ENCODE results near the gene CABCOCO1.
"Not testable (repeated sequence)": the region's sequence is repeated elsewhere in the genome, so short reads cannot be mapped to it uniquely, and the experiment has no call there.

The CABCOCO1 gene

GRCh38 chr10:61719906-61720305 is 57.2 kb downstream of the CABCOCO1 start:
- no peak for DNase-seq

GRCh38 chr10:61721431-61721830 is 58.7 kb downstream of the CABCOCO1 start:
- DNase-seq = no peak

- DNase-seq = not testable (repeated sequence)
Observed at GRCh38 chr10:61725221-61725620, 62.5 kb downstream of the CABCOCO1 start.

DNA sequence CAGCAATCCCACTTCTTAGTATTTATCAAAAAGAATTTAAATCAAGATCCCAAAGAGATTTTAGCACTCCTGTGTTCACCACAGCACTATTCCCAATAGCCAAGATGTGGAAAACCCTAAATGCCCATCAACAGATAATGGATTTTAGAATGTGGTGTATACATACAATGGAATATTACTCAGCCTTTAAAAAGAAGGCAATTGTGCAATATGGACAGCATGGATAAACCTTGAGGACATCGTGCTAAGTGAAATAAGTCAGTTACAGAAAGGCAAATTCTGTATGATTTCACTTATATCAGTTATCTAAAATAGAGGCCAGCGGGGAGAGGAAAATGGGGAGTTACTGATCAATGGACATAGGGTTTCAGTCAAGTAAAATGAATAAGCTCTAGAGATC is 66.9 kb downstream of the CABCOCO1 start:
- no peak for DNase-seq

DNA sequence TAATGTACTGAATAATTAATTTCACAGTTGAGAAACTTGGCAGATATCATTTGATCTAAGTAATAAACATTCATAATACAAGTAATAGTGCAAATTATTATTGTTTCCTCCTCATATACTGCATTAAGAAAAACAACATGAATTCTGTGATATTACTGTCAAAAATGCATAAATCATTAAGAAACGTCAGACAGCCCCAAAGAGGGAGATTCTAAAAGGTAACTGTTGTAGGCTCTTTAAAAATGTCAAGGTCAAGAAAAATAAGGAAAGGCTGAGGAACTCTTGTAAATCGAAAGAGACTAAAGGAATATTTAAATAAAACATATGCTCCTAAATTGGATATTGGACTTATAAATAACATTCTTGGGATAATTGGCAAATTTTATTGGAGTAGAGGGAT is 67.9 kb downstream of the CABCOCO1 start:
- no peak for DNase-seq

DNA sequence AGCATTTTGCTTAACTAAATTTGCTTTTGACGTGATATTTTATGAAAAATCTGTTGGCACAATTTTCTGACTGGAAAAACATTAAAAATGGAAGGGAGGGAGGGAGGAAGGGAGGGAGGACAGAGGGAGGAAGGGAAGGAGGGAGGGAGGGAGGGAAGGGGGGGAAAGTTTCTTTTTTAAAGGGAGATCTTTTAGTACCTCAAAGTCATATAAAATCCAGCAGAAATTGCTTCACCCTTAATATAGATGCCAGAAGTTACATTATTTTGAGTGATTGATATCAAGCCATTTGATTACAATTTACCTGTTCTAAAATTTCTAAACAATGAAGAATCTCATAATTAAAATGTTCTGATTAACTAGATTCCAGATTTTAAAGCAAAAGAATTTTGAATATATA is 68.9 kb downstream of the CABCOCO1 start:
- no peak for DNase-seq

DNA sequence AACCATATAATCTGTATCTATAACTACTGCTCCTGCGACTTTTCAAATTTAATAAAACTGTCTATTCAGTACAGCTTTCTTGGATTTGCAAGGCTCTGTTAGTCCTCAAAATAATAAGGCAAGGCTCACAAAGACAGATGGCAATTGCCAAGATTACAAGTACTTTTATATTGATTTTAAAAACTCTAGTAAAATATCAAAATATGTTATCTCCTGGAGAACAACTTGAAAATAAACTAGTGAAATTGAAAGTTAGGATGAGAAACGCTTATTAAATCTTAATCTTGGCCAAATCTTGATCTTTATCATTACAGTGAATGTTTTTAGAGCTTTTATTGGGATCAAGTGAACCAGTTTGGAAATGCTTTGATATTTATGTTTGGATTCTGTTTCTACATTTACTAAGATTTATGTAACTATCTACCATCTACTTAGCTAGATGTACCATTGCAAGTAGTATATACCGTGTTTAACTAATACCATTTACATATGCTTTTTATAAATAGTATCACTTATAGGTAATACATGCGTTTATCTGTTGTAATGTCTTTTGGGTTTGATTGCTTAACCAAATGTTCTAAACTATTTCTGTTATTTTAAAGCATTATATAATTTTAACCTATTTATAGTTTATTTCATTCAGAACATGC is 70.0 kb downstream of the CABCOCO1 start:
- DNase-seq = no peak

DNA sequence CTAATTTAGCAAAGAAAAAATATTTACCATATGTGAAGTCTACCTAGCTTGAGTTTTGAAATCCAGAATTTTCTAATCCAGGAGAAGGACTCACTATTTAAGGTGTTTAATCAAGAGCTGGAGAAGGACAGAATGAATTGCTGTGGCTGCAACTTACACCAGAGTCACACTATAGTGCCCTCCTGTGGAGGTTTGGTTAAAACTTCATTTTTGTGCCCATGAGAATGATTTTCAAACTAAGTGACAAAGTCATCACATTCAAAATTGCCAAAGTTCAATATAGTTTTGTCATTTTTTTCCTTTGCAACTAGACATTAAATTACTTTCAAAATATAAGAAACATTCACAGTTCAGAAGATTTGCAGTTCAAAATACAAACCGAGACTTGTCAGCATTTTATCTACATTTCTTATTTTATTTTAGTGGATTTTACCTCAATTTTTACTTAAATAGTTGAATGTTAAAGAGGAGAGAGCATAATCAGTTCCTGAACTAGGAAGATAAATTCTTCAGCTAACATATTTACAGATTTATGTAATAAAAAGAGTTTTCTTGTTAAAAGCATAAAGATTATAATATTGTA is 70.7 kb downstream of the CABCOCO1 start:
- DNase-seq = no peak

DNA sequence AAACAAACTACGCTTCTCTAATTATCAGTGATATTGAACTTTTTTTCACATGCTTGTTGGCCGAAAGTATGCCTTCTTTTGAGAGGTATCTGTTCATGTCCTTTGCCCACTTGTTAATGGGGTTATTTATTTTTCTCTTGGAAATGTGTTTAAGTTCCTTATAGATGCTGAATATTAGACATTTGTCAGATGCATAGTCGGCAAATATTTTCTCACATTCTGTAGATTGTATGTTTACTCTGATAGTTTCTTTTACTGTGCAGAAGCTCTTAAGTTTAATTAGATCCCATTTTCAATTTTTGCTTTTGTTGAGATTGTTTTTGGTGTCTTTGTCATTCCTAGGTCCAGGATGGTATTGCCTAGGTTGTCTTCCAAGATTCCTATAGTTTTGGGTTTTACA is 73.2 kb downstream of the CABCOCO1 start:
- no peak for DNase-seq

DNA sequence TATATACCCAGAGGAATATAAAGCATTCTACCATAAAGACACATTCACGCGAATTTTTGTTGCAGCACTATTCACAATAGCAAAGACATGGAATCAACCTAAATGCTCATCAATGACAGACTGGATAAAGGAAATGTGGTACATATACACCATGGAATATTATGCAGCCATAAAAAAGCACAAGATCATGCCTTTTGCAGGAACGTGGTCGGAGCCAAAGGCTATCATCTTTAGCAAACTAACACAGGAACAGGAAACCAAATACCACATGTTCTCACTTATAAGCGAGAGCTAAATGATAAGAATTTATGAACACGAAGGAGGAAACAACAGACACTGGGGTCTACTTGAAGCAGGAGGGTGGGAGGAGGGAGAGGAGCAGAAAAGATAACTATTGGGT is 74.7 kb downstream of the CABCOCO1 start:
- not testable (repeated sequence) for DNase-seq

DNA sequence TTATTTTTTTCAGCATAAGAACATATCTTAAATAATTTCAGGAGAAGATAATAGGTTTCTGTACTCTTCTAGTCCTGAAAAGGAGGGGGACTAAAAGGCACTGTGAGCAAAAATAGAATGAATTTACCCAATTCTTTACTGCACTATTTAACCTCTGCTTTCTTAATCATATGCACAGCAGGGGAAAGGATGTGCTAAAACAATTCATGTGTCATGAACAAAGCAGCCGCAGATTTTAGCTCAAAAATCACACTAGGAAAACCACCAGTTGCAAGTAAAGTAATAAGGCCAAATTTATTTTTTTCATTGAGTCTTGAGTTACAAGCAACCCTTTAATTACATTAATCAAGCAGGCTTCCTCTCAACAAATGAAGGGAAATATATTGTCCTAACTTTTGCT is 80.1 kb downstream of the CABCOCO1 start:
- no peak for DNase-seq

GRCh38 chr10:61744469-61744868 is 81.7 kb downstream of the CABCOCO1 start:
- no peak for DNase-seq

DNA sequence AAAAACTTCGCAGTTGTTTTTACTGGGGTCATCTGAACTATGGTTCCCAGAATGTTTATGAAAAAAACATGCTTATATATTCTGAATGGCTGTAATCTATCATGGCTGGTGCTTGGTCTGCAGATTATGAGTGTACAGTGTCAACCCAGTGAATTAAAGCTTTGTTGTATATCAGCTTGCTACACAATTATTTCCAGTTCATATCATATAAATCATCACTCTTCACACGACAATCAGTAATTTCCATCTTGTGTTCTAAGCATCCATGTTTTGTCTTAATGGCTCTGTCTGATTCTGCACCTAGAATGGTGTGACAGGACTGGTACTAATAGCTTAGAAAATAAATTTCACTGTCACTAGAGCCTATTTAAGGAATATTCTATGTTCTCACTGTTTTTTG is 83.6 kb downstream of the CABCOCO1 start:
- DNase-seq = no peak

DNA sequence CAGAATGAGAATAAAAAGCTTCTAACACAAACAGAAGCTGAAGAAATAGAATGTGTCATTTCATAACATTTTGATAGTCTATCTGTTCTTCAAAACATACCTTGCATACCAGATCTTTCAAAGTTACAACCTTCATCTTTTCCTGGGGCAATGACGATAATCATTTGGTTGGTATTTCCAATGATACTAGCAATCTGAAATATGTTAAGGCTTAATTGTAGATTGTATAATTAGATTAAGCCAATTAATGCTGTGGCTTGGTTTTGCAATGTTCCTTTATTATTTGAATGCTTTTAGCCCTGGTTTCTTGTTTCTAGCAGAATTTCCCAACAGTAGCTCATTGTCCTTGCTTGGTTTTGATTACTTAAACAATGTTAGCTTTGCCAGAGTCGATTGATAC is 84.6 kb downstream of the CABCOCO1 start:
- no peak for DNase-seq

DNA sequence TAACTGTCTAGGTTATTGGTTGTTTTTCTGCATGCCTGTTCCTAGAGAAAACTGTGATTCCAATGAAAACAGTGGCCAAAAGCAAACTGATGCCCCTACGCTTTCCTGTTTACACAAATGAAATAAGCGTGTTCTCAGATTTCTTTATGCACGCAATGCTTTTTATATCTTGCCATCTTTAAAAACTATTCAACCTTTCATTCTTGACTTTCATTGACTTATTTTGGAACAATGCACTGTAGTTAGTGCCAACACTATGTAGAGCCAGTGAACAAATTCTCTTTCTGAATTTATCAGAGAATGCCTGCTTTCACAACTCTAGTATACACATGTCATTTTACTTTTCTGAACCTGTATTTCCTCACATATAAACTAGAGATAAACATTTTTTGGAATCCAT is 86.6 kb downstream of the CABCOCO1 start:
- DNase-seq = no peak

- DNase-seq = peak; percentile 53
Observed at GRCh38 chr10:61750943-61751471, 88.3 kb downstream of the CABCOCO1 start.

DNA sequence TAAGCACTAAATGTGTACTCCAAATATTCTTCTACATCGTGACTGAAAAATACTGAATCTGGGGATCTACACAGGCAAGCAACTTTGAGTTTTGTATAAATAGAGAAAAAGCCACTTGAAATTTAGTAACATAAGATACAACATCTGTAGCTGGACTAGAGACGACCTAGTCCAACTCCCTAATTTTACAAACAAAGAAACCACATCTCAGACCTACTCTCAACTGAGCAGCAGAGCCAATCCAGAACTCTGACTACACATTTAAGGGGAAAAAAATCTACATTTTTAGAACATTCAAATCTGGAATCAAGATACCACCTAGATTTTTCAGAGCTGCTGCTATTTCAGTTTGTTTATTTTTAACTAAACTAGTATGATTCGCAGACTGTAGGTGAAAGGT is 88.9 kb downstream of the CABCOCO1 start:
- DNase-seq = no peak

DNA sequence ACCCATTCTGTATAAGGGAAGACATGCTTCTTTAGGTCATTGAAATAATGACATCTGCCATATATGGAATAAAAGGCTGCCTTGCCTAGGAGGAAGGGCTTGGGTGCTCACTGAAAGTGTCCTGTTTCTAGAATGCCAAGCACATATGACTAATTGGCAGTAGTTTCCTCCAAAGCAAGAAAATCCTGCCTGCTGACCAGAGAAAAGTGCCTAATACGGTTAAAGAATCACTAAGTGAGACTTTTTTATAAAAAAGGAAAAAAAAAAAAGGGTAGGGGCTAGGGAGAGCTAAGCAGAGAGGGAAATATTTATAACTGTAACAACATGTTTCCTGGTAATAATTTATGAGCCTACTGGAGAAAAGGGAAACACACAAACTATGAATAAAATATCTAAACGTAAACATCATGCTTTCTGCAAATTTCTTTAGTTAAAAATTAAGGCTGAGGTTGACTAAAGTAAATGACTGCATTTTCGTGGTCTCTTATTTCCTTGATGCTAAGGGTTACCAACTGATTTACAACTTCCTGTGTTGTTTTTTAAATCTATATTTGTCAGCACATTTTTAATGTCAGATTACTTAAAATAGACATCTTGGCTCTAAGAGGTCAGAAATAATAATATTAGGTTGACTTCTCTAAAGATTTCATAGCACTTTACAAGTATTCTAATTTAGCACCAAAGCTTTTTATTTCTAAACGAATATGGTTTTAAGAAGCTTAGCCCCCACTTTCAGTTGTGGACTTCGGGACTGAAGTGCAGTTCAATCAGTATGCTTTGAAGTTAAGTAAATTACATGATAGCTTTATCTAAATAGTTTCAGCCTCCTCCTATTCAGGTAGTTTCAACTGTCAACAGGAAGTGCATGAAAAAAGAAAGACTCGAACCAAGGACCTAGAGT is 89.6 kb downstream of the CABCOCO1 start:
- DNase-seq = no peak

GRCh38 chr10:61753453-61753852 is 90.7 kb downstream of the CABCOCO1 start:
- DNase-seq = no peak

GRCh38 chr10:61754587-61755550 is 92.1 kb downstream of the CABCOCO1 start:
- no peak for DNase-seq

DNA sequence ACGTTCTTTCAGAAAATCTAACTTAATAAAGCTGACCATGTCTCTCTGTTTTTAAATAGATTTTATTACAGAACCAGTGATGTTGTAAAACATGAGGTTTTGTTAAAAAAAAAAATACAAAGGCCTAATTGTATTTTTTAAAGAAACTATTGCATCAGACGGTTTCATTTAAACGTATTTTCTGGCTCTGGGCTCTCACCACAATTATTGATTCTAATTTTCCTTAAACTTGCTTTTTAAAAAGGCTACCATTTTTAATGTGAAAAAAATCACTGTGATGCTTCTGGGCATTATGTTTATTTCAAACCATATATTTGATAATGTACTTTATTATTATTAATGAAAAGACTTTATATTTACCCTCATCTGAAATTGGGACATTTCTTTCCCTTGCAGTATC is 94.3 kb downstream of the CABCOCO1 start:
- no peak for DNase-seq

Data from central memory CD4-positive, alpha-beta T cell (primary cell).